DOHH2 (cell line): ENCODE results near the gene PDE10A.

ENCODE experiments used
- CTCF ChIP-seq: fragments of 200-600 bp; sonication (generic); IDR thresholded peaks from one replicate; pipeline ENCODE4 v1.5.1; 2014; ENCODE audit warnings: antibody characterized with exemption, mild to moderate bottlenecking, low read depth, low read length; ENCODE audit not compliant: poor library complexity, severe bottlenecking
- EZH2phosphoT487 ChIP-seq: fragments of 200-600 bp; sonication (generic); IDR thresholded peaks from 2 replicates; pipeline ENCODE4 v1.6.1; 2017; ENCODE audit warnings: borderline replicate concordance, mild to moderate bottlenecking, antibody characterized with exemption, low read length, moderate library complexity, mixed read lengths

GRCh38 chr6:165647041-165647440 lies 16.0 kb downstream of the PDE10A start:
- TF ChIP-seq CTCF: no peak
- TF ChIP-seq EZH2phosphoT487: no peak
